PC-3 (cell line): Measurements from ENCODE around the gene PUDP. TPM values are rescaled to one million over a fixed set of nuclear protein-coding genes. Genes with fewer than 3 reads are reported as not detected.
"Not testable (repeated sequence)": the region's sequence is repeated elsewhere in the genome, so short reads cannot be mapped to it uniquely, and the experiment has no call there.

ENCODE experiments used
- ATAC-seq: fragments of 200-7000 bp; cut with Tn5 transposase; 2 replicates; pipeline ENCODE4 v1.9.1; 2020; ENCODE audit warnings: mild to moderate bottlenecking, moderate library complexity
- BruUV-seq: library from RNA; stranded (reverse); fragments of 400-500 nt; replicated peaks from 2 replicates; lab custom pipeline; 2021; lab: Mats Ljungman, UMichigan
- CTCF ChIA-PET: fragments of 300-600 bp; sonication (Branson Sonifier 250); formaldehyde crosslinking; loops from one replicate; lab custom pipeline; 2022; ENCODE audit warnings: antibody characterized with exemption; lab: Charles Lee
- POLR2A ChIA-PET: fragments of 300-600 bp; sonication (Branson Sonifier 250); formaldehyde crosslinking; loops from one replicate; lab custom pipeline; 2022; ENCODE audit warnings: antibody characterized with exemption; ENCODE audit not compliant: unreplicated experiment; lab: Charles Lee
- DNase-seq: peaks from one replicate; pipeline ENCODE4 v3.0.0-alpha.2; 2015
- H2AFZ ChIP-seq: fragments of 300-600 bp; sonication (generic); 2 replicates; pipeline ENCODE4 v1.6.0; 2016; ENCODE audit warnings: antibody characterized with exemption, low read length
- H3F3A ChIP-seq: fragments of 300-600 bp; sonication (generic); one replicate; pipeline ENCODE4 v1.6.0; 2017; ENCODE audit warnings: antibody characterized with exemption, low read length, control low read depth, mild to moderate bottlenecking; ENCODE audit not compliant: unreplicated experiment
- H3K27ac ChIP-seq: fragments of 300-600 bp; sonication (generic); 2 replicates; pipeline ENCODE4 v1.5.1; 2016; ENCODE audit warnings: mild to moderate bottlenecking, low read length
- H3K27me3 ChIP-seq: fragments of 300-600 bp; sonication (generic); 2 replicates; pipeline ENCODE4 v1.6.1; 2016; ENCODE audit warnings: low read length, mixed read lengths
- H3K36me3 ChIP-seq: fragments of 300-600 bp; sonication (generic); 2 replicates; pipeline ENCODE4 v1.6.1; 2016; ENCODE audit warnings: low read depth, mixed run types, low read length, mixed read lengths
- H3K4me1 ChIP-seq: fragments of 300-600 bp; sonication (generic); 2 replicates; pipeline ENCODE4 v1.5.1; 2016; ENCODE audit warnings: low read length; ENCODE audit not compliant: insufficient read depth
- H3K4me2 ChIP-seq: fragments of 300-600 bp; sonication (generic); 2 replicates; pipeline ENCODE4 v1.6.0; 2016; ENCODE audit warnings: low read length
- H3K4me3 ChIP-seq: fragments of 300-600 bp; sonication (generic); 2 replicates; pipeline ENCODE4 v1.5.1; 2016; ENCODE audit warnings: mild to moderate bottlenecking, low read length, mixed read lengths
- H3K79me2 ChIP-seq: fragments of 300-600 bp; sonication (generic); 2 replicates; pipeline ENCODE4 v1.6.1; 2017; ENCODE audit warnings: low read length, mixed read lengths
- H3K9ac ChIP-seq: fragments of 300-600 bp; sonication (generic); 2 replicates; pipeline ENCODE4 v1.6.0; 2016; ENCODE audit warnings: mild to moderate bottlenecking, low read length
- H3K9me2 ChIP-seq: fragments of 300-600 bp; sonication (generic); replicated peaks from 2 replicates; pipeline ENCODE4 v1.6.1; 2016; ENCODE audit warnings: mixed run types, low read length, mixed read lengths
- H3K9me3 ChIP-seq: fragments of 300-600 bp; sonication (generic); 2 replicates; pipeline ENCODE4 v1.6.1; 2016; ENCODE audit warnings: low read length, mixed read lengths
- H4K20me1 ChIP-seq: fragments of 300-600 bp; sonication (generic); 2 replicates; pipeline ENCODE4 v1.6.1; 2016; ENCODE audit warnings: low read length, mixed read lengths
- EZH2 ChIP-seq: fragments of 300-600 bp; sonication (generic); IDR thresholded peaks from one replicate; pipeline ENCODE4 v1.6.1; 2017; ENCODE audit warnings: antibody characterized with exemption, mild to moderate bottlenecking, low read length; ENCODE audit not compliant: unreplicated experiment
- EZH2phosphoT487 ChIP-seq: fragments of 300-600 bp; sonication (generic); IDR thresholded peaks from 2 replicates; pipeline ENCODE4 v1.6.1; 2018; ENCODE audit warnings: mild to moderate bottlenecking, antibody characterized with exemption, low read length, borderline replicate concordance
- intact Hi-C: fragments of 100-400 bp; cut with micrococcal nuclease; formaldehyde crosslinking; loops from 2 replicates; pipeline ENCODE4 v1.9.0; 2023
- microRNA-seq: library from miRNA; unstranded; fragments of <30 nt; microRNA quantifications from one replicate; pipeline ENCODE4 v1.1.0, GENCODE V29; 2020; ENCODE audit not compliant: unreplicated experiment
- total RNA-seq: library from RNA; depleted of rRNA; stranded (reverse); fragments of >200 nt; gene quantifications from 2 replicates; pipeline ENCODE4 v1.2.3, GENCODE V29; 2014; rRNA removed
- TF ChIP-seq, protein P1 (sequence below): fragments of 300-600 bp; sonication (generic); conservative IDR thresholded peaks from 2 replicates; pipeline ENCODE4 v1.5.1; 2017; ENCODE audit warnings: antibody characterized with exemption, low read depth, mild to moderate bottlenecking, low read length

PUDP gene
- total RNA-seq, 1 experiment from 2014 or later, result 7.6 TPM

- no peak overlapping the region for H3K4me2 ChIP-seq
- no peaks in the 10 kb centered on the region for H3K4me1 ChIP-seq
- TF ChIP-seq EZH2 (no peak), EZH2phosphoT487 (no peak)
- TF ChIP-seq, protein P1, sequence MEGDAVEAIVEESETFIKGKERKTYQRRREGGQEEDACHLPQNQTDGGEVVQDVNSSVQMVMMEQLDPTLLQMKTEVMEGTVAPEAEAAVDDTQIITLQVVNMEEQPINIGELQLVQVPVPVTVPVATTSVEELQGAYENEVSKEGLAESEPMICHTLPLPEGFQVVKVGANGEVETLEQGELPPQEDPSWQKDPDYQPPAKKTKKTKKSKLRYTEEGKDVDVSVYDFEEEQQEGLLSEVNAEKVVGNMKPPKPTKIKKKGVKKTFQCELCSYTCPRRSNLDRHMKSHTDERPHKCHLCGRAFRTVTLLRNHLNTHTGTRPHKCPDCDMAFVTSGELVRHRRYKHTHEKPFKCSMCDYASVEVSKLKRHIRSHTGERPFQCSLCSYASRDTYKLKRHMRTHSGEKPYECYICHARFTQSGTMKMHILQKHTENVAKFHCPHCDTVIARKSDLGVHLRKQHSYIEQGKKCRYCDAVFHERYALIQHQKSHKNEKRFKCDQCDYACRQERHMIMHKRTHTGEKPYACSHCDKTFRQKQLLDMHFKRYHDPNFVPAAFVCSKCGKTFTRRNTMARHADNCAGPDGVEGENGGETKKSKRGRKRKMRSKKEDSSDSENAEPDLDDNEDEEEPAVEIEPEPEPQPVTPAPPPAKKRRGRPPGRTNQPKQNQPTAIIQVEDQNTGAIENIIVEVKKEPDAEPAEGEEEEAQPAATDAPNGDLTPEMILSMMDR, result no peak
- no peaks in the 10 kb centered on the region for H3K9me3 ChIP-seq
- H3K4me3 ChIP-seq, result no peak overlapping the region
- H3K79me2 ChIP-seq, result no peaks in the 10 kb centered on the region
- POLR2A ChIA-PET, result no interaction called here
- DNase-seq, result no peak
- intact Hi-C loops, result no loop called here
- H3F3A ChIP-seq, result no peaks in the 10 kb centered on the region
- ATAC-seq, result no peak
- no peaks in the 10 kb centered on the region for H3K27me3 ChIP-seq
- H2AFZ ChIP-seq, result no peak overlapping the region
- no peaks in the 10 kb centered on the region for H4K20me1 ChIP-seq
- no TSS peak for BruUV-seq
- no peak overlapping the region for H3K9ac ChIP-seq
- H3K27ac ChIP-seq, result no peak overlapping the region
- no peaks in the 10 kb centered on the region for H3K36me3 ChIP-seq
- CTCF ChIA-PET, result no interaction called here
- no peaks in the 10 kb centered on the region for H3K9me2 ChIP-seq
These were observed 128.4 kb downstream of the PUDP start for GRCh38 chrX:7019555-7019954.

GRCh38 chrX:7012262-7012834, 135.6 kb downstream of the PUDP start:
- POLR2A ChIA-PET, H2AFZ ChIP-seq, H3K4me1 ChIP-seq, H3K4me2 ChIP-seq, BruUV-seq, CTCF ChIA-PET, H3K27me3 ChIP-seq, H4K20me1 ChIP-seq, H3K9ac ChIP-seq, H3K27ac ChIP-seq, intact Hi-C loops, H3K4me3 ChIP-seq, H3K36me3 ChIP-seq, H3K79me2 ChIP-seq, H3K9me2 ChIP-seq, H3K9me3 ChIP-seq, H3F3A ChIP-seq: not testable (repeated sequence)
- peak; percentile 32 for DNase-seq
- ATAC-seq, result peak; percentile 60

DNA sequence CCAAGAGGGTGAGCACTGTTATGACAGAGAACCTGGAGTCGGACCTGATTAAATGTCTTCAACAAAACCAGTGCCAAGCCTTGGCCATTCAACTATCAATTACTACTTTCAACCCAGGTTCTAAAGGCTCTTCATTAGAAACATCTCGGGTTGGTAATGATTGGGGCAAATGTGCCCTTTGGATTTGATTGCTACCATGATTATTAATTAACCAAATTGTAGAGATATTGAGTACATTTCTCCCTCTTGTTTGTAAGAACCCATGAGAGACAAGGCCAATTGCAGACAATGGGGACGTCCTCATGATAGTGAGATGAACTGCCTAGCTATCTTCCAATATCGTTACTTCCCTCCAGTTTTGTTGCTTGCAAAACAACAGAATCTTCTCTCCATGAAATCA, 137.1 kb downstream of the PUDP start:
- BruUV-seq, intact Hi-C loops, H3K9me3 ChIP-seq, H3K4me1 ChIP-seq, H2AFZ ChIP-seq, H3K9ac ChIP-seq, H3K9me2 ChIP-seq, H3K79me2 ChIP-seq, H3K4me3 ChIP-seq, H3K27ac ChIP-seq, POLR2A ChIA-PET, DNase-seq, H3K4me2 ChIP-seq, CTCF ChIA-PET, H3F3A ChIP-seq, H3K27me3 ChIP-seq, H3K36me3 ChIP-seq, ATAC-seq, H4K20me1 ChIP-seq: not testable (repeated sequence)

- H3K36me3 ChIP-seq, H3F3A ChIP-seq, BruUV-seq, H3K27me3 ChIP-seq, H3K4me1 ChIP-seq, ATAC-seq, H2AFZ ChIP-seq, POLR2A ChIA-PET, H3K4me2 ChIP-seq, H3K9me3 ChIP-seq, H3K79me2 ChIP-seq, H3K9me2 ChIP-seq, DNase-seq, H3K9ac ChIP-seq, H3K4me3 ChIP-seq, H3K27ac ChIP-seq, H4K20me1 ChIP-seq, intact Hi-C loops, CTCF ChIA-PET: not testable (repeated sequence)
These were observed 140.6 kb downstream of the PUDP start for GRCh38 chrX:7007328-7007727.

Small RNA genes lying within 50 kb of the gene (microRNA-seq; reads per million reads assigned to microRNA genes)
- gene MIR4767, result not detected

Other genes with a start within 250 kb of the PUDP start
- gene STS, start 441 bp downstream of the PUDP start, total RNA-seq, result 3.1 and 3.3 TPM in 2 replicates